T1000 (cell line): ENCODE results near the gene SERPINB3.
"Not testable (repeated sequence)": the region's sequence is repeated elsewhere in the genome, so short reads cannot be mapped to it uniquely, and the experiment has no call there.

Source experiments
- DNase-seq: peaks from one replicate; lab custom pipeline; 2025; ENCODE audit warnings: mixed read lengths; lab: John Stamatoyannopoulos, UW

The SERPINB3 gene

GRCh38 chr18:63646936-63647335, 14.8 kb downstream of the SERPINB3 start:
- DNase-seq = no peak

GRCh38 chr18:63644694-63645093, 17.0 kb downstream of the SERPINB3 start:
- not testable (repeated sequence) for DNase-seq

- not testable (repeated sequence) for DNase-seq
These were observed 17.6 kb downstream of the SERPINB3 start, which contains the start of gene SERPINB4 for GRCh38 chr18:63644142-63644541. SERPINB4 (minus strand) TSS chr18:63644256; CDS start chr18:63643577, 679 bp downstream.

GRCh38 chr18:63642668-63643356, 18.9 kb downstream of the SERPINB3 start:
- DNase-seq = not testable (repeated sequence)

- DNase-seq = not testable (repeated sequence)
These were observed 20.5 kb downstream of the SERPINB3 start for GRCh38 chr18:63641157-63641680.

GRCh38 chr18:63637703-63638102, 24.0 kb downstream of the SERPINB3 start:
- no peak for DNase-seq

GRCh38 chr18:63627819-63628218, 33.9 kb downstream of the SERPINB3 start:
- DNase-seq = no peak

GRCh38 chr18:63626431-63626830, 35.3 kb downstream of the SERPINB3 start:
- no peak for DNase-seq

- no peak for DNase-seq
These were observed 36.8 kb downstream of the SERPINB3 start for GRCh38 chr18:63624863-63625262.

- DNase-seq = no peak
These were observed 42.0 kb downstream of the SERPINB3 start for GRCh38 chr18:63619661-63620060.

- DNase-seq = no peak
These were observed 43.8 kb downstream of the SERPINB3 start for GRCh38 chr18:63617915-63618234.

- no peak for DNase-seq
These were observed 44.4 kb downstream of the SERPINB3 start for GRCh38 chr18:63617049-63617914.

GRCh38 chr18:63613420-63613819, 48.3 kb downstream of the SERPINB3 start:
- DNase-seq = no peak

GRCh38 chr18:63606526-63606925, 55.2 kb downstream of the SERPINB3 start:
- DNase-seq = no peak
